CD4-positive, alpha-beta memory T cell (primary cell): ENCODE results near the gene TBX4. TPM values are rescaled to one million over a fixed set of nuclear protein-coding genes. Genes with fewer than 3 reads are reported as not detected.
A peak's percentile ranks its signal among the peaks of the same experiment; 100 is the strongest.
"Not testable (repeated sequence)": the region's sequence is repeated elsewhere in the genome, so short reads cannot be mapped to it uniquely, and the experiment has no call there.

ENCODE experiments used
- CTCF ChIA-PET: fragments of 350-600 bp; sonication (Branson Sonifier 250); formaldehyde crosslinking; loops from one replicate; lab custom pipeline; 2021; ENCODE audit warnings: inconsistent platforms; ENCODE audit not compliant: partially characterized antibody; lab: Charles Lee
- POLR2A ChIA-PET: fragments of 350-600 bp; sonication (Branson Sonifier 250); formaldehyde crosslinking; loops from one replicate; lab custom pipeline; 2021; ENCODE audit not compliant: partially characterized antibody; lab: Charles Lee
- DNase-seq, 5 donors: peaks; one replicate each; pipeline versions ENCODE4 v3.0.0 to v3.0.0-alpha.2; 2020 to 2022; ENCODE audit warnings: mixed read lengths in 1 of 5
- H3K27ac ChIP-seq: one replicate; pipeline ENCODE4 v1.7.0; 2013; ENCODE audit warnings: low read depth, low read length
- H3K27me3 ChIP-seq: 2 replicates; pipeline ENCODE4 v1.7.0; 2013; ENCODE audit warnings: mild to moderate bottlenecking, low read length, moderate library complexity; ENCODE audit not compliant: insufficient read depth
- H3K36me3 ChIP-seq: 2 replicates; pipeline ENCODE4 v1.7.0; 2013; ENCODE audit warnings: mild to moderate bottlenecking, low read length, moderate library complexity; ENCODE audit not compliant: insufficient read depth
- H3K4me1 ChIP-seq: 2 replicates; pipeline ENCODE4 v1.7.0; 2013; ENCODE audit warnings: mild to moderate bottlenecking, low read length, moderate library complexity; ENCODE audit not compliant: insufficient read depth
- H3K4me3 ChIP-seq, 2 donors: one replicate each; pipeline ENCODE4 v1.7.0; 2013; ENCODE audit warnings: low read length in 2 of 2, mild to moderate bottlenecking in 1 of 2
- H3K9me3 ChIP-seq, 2 donors: one replicate each; pipeline ENCODE4 v1.7.0; 2013; ENCODE audit warnings: low read length in 2 of 2, control low read depth in 1 of 2; ENCODE audit not compliant: control insufficient read depth in 1 of 2
- H3K27ac Mint-ChIP-seq, 7 donors: one replicate each; pipeline ENCODE4 v1.8.0; 2020 to 2021; ENCODE audit warnings: mixed read lengths in 7 of 7, mild to moderate bottlenecking in 6 of 7, inconsistent platforms in 3 of 7, moderate library complexity in 3 of 7
- H3K27me3 Mint-ChIP-seq, 2 donors: one replicate each; pipeline ENCODE4 v1.8.0; 2020 to 2021; ENCODE audit warnings: mixed read lengths in 2 of 2
- H3K36me3 Mint-ChIP-seq, 2 donors: one replicate each; pipeline ENCODE4 v1.8.0; 2020 to 2021; ENCODE audit warnings: mixed read lengths in 2 of 2, inconsistent platforms in 1 of 2, mild to moderate bottlenecking in 1 of 2
- H3K4me1 Mint-ChIP-seq, 4 donors: one replicate each; pipeline ENCODE4 v1.8.0; 2020 to 2021; ENCODE audit warnings: mixed read lengths in 4 of 4, mild to moderate bottlenecking in 1 of 4
- H3K4me3 Mint-ChIP-seq, 8 donors: one replicate each; pipeline ENCODE4 v1.8.0; 2020 to 2021; ENCODE audit warnings: mixed read lengths in 8 of 8, mild to moderate bottlenecking in 7 of 8, moderate library complexity in 6 of 8, inconsistent platforms in 3 of 8
- H3K9me3 Mint-ChIP-seq, 8 donors: one replicate each; pipeline ENCODE4 v1.8.0; 2020 to 2021; ENCODE audit warnings: mixed read lengths in 8 of 8, mild to moderate bottlenecking in 5 of 8, inconsistent platforms in 3 of 8, moderate library complexity in 1 of 8
- intact Hi-C: fragments of 100-400 bp; cut with micrococcal nuclease; formaldehyde crosslinking; loops from one replicate; pipeline ENCODE4 v1.15.1; 2023
- polyA plus RNA-seq, 2 donors: library from polyadenylated mRNA; unstranded; fragments of 300-500 nt; fragmentation: Illumina TruSeq; gene quantifications; one replicate each; pipeline ENCODE4 v1.2.3, GENCODE V29; 2021
- total RNA-seq, 2 experiments: library from RNA; stranded (reverse); gene quantifications; one replicate each; pipeline ENCODE4 v1.2.3, GENCODE V29; 2021

The TBX4 gene
- total and polyA plus RNA-seq, 4 experiments from 2014 or later: not detected

- H3K27me3 ChIP-seq: no peaks in the 10 kb centered on the region
- no peaks in the 10 kb centered on the region for H3K36me3 ChIP-seq
- intact Hi-C loops: no loop called here
- H3K27ac ChIP-seq: no peak overlapping the region
- H3K4me1 ChIP-seq: no peaks in the 10 kb centered on the region
- H3K36me3 Mint-ChIP-seq: no peaks in the 10 kb centered on the region
- H3K9me3 ChIP-seq: no peaks in the 10 kb centered on the region
- peaks cover 0 to 13% (median 6%) of the 10 kb centered on the region in 8 donors for H3K9me3 Mint-ChIP-seq
- no peak overlapping the region for H3K4me3 ChIP-seq
- peaks cover 12 to 17% of the 10 kb centered on the region in 2 donors for H3K27me3 Mint-ChIP-seq
- CTCF ChIA-PET: no interaction called here
- H3K4me1 Mint-ChIP-seq: no peaks in the 10 kb centered on the region
- no peak for DNase-seq
- H3K4me3 Mint-ChIP-seq: no peak overlapping the region
- POLR2A ChIA-PET: interaction anchor here (0.6 kb wide), 1 partner anchor 1468 kb away, joined by 3 read pairs; no protein-coding TSS in a partner anchor
- no peak overlapping the region for H3K27ac Mint-ChIP-seq
Observed at GRCh38 chr17:61431594-61432311, 20.5 kb upstream of the TBX4 start.

GRCh38 chr17:61436273-61436672 lies 15.9 kb upstream of the TBX4 start:
- no peak overlapping the region for H3K4me3 ChIP-seq
- H3K27ac ChIP-seq: no peak overlapping the region
- H3K36me3 Mint-ChIP-seq: peaks cover 4 to 10% of the 10 kb centered on the region in 2 donors
- no peaks in the 10 kb centered on the region for H3K4me1 Mint-ChIP-seq
- intact Hi-C loops: no loop called here
- no peak overlapping the region for H3K4me3 Mint-ChIP-seq
- ChIA-PET POLR2A (no interaction called here), CTCF (interaction anchor here (1.6 kb wide), 1 partner anchor 24 kb away, joined by 4 read pairs; no protein-coding TSS in a partner anchor)
- H3K9me3 Mint-ChIP-seq: peaks cover 0 to 44% (median 27%) of the 10 kb centered on the region in 8 donors
- peaks cover 26 to 35% of the 10 kb centered on the region in 2 donors for H3K27me3 Mint-ChIP-seq
- DNase-seq: no peak
- no peaks in the 10 kb centered on the region for H3K27me3 ChIP-seq
- no peak overlapping the region for H3K27ac Mint-ChIP-seq
- no peaks in the 10 kb centered on the region for H3K4me1 ChIP-seq
- H3K9me3 ChIP-seq: no peaks in the 10 kb centered on the region
- no peaks in the 10 kb centered on the region for H3K36me3 ChIP-seq

DNA sequence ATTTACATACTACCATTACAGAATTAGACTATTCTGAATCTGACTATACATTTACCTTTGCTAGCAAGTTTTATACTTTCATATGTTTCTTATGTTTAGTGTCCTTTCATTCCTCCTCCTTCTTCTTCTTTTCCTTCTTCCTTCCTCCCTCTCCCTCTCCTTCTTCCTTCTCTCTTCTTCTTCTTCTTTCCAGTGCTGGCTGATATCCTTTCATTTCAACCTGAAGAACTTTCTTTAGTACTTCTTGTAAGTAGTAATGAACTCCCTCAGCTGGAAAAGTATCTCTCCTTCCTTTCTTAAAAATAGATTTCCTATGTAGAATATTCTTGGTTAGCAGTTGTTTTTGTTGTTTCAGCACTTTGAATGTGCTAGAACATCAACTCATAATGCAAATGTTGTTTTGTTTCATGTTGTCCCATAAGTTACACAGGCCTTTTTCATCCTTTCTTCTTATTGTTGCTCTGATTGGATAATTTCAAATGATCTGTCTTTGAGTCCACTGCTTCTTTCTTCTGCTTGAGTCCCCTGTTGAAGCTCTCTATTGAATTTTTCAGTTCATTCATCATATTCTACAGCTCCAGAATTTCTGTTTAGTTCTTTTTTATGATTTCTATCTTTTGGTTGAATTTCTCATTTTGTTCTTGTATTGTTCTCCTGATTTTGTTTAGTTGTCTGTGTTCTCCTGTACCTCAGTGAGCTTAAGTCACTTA lies 15.1 kb upstream of the TBX4 start:
- Histone ChIP-seq H3K27ac (no peak overlapping the region), H3K4me1 (no peaks in the 10 kb centered on the region), H3K36me3 (no peaks in the 10 kb centered on the region), H3K4me3 (no peak overlapping the region), H3K27me3 (no peaks in the 10 kb centered on the region), H3K9me3 (no peaks in the 10 kb centered on the region)
- POLR2A ChIA-PET: no interaction called here
- peaks cover 0 to 46% (median 27%) of the 10 kb centered on the region in 8 donors for H3K9me3 Mint-ChIP-seq
- no peak overlapping the region for H3K27ac Mint-ChIP-seq
- H3K27me3 Mint-ChIP-seq: peaks cover 28 to 39% of the 10 kb centered on the region in 2 donors
- peak overlapping the region in 1 of 8 donors; percentile 14 for H3K4me3 Mint-ChIP-seq
- intact Hi-C loops: no loop called here
- CTCF ChIA-PET: interaction anchor here (1.6 kb wide), 1 partner anchor 25 kb away, joined by 4 read pairs; no protein-coding TSS in a partner anchor
- H3K36me3 Mint-ChIP-seq: peaks cover 4 to 14% of the 10 kb centered on the region in 2 donors
- DNase-seq: no peak
- H3K4me1 Mint-ChIP-seq: no peaks in the 10 kb centered on the region

- H3K36me3 Mint-ChIP-seq: peaks cover 4 to 14% of the 10 kb centered on the region in 2 donors
- POLR2A ChIA-PET: no interaction called here
- no peaks in the 10 kb centered on the region for H3K36me3 ChIP-seq
- peaks cover 29 to 37% of the 10 kb centered on the region in 2 donors for H3K27me3 Mint-ChIP-seq
- no peaks in the 10 kb centered on the region for H3K4me1 ChIP-seq
- H3K27me3 ChIP-seq: no peaks in the 10 kb centered on the region
- H3K27ac ChIP-seq: no peak overlapping the region
- no peaks in the 10 kb centered on the region for H3K4me1 Mint-ChIP-seq
- H3K9me3 Mint-ChIP-seq: peaks cover 0 to 43% (median 27%) of the 10 kb centered on the region in 8 donors
- H3K27ac Mint-ChIP-seq: no peak overlapping the region
- H3K4me3 Mint-ChIP-seq: peak overlapping the region in 1 of 8 donors; percentile 11
- CTCF ChIA-PET: no interaction called here
- intact Hi-C loops: no loop called here
- DNase-seq: no peak
- no peaks in the 10 kb centered on the region for H3K9me3 ChIP-seq
- H3K4me3 ChIP-seq: no peak overlapping the region
Observed at GRCh38 chr17:61440697-61441096, 11.5 kb upstream of the TBX4 start.

GRCh38 chr17:61441507-61441906 lies 10.7 kb upstream of the TBX4 start:
- H3K4me3 Mint-ChIP-seq, intact Hi-C loops, DNase-seq, H3K4me3 ChIP-seq, H3K4me1 ChIP-seq, H3K9me3 ChIP-seq, H3K27me3 ChIP-seq, H3K4me1 Mint-ChIP-seq, H3K27ac ChIP-seq, POLR2A ChIA-PET, CTCF ChIA-PET, H3K36me3 ChIP-seq: not testable (repeated sequence)
- peaks cover 29 to 37% of the 10 kb centered on the region in 2 donors for H3K27me3 Mint-ChIP-seq
- peak overlapping the region in 1 of 7 donors; percentile 49 for H3K27ac Mint-ChIP-seq
- peaks cover 0 to 35% (median 24%) of the 10 kb centered on the region in 8 donors for H3K9me3 Mint-ChIP-seq
- H3K36me3 Mint-ChIP-seq: peaks cover 4 to 14% of the 10 kb centered on the region in 2 donors

GRCh38 chr17:61442136-61442775 lies 10.0 kb upstream of the TBX4 start:
- DNase-seq: no peak
- H3K27ac ChIP-seq: no peak overlapping the region
- Mint-ChIP-seq H3K27me3 (peaks cover 27 to 35% of the 10 kb centered on the region in 2 donors), H3K4me3 (no peak overlapping the region), H3K9me3 (peaks cover 0 to 30% (median 19%) of the 10 kb centered on the region in 8 donors), H3K4me1 (no peaks in the 10 kb centered on the region), H3K27ac (no peak overlapping the region), H3K36me3 (peaks cover 3 to 12% of the 10 kb centered on the region in 2 donors)
- H3K9me3 ChIP-seq: no peaks in the 10 kb centered on the region
- H3K4me3 ChIP-seq: no peak overlapping the region
- CTCF ChIA-PET: interaction anchor here (1.1 kb wide), 1 partner anchor 9 kb away, joined by 3 read pairs; no protein-coding TSS in a partner anchor
- intact Hi-C loops: no loop called here
- no peaks in the 10 kb centered on the region for H3K4me1 ChIP-seq
- POLR2A ChIA-PET: no interaction called here
- no peaks in the 10 kb centered on the region for H3K36me3 ChIP-seq
- no peaks in the 10 kb centered on the region for H3K27me3 ChIP-seq
